Panc1 (cell line): ENCODE results near the gene RFTN1.

Experiments used
- POLR2AphosphoS5 ChIP-seq: IDR thresholded peaks from 2 replicates; pipeline ENCODE4 v1.6.1; 2012; ENCODE audit warnings: mild to moderate bottlenecking, low read depth, low read length, moderate library complexity
- TF ChIP-seq, protein P1 (sequence below): fragments of 450-650 bp; IDR thresholded peaks from 2 replicates; pipeline ENCODE4 v1.5.1; 2017; ENCODE audit warnings: mild to moderate bottlenecking

DNA sequence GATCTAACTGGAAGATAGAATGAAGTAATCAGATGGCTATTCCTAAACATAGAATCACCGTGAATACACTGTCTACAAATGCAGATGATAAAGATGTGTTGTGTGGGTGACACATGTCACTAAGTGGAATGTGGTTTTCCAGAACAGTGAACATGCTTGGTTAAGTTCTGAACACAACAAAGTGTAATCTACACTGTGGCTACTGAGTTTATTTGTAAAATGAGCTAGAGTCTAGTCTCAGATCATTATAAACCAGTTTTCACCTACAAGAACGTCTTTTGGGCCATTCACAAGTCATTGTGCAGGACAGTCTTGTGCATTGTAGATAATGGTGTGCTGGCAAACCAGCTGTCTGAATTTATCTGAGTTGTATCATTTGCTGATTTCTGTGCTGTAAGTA is 213.2 kb downstream of the RFTN1 start:
- TF ChIP-seq, protein P1, sequence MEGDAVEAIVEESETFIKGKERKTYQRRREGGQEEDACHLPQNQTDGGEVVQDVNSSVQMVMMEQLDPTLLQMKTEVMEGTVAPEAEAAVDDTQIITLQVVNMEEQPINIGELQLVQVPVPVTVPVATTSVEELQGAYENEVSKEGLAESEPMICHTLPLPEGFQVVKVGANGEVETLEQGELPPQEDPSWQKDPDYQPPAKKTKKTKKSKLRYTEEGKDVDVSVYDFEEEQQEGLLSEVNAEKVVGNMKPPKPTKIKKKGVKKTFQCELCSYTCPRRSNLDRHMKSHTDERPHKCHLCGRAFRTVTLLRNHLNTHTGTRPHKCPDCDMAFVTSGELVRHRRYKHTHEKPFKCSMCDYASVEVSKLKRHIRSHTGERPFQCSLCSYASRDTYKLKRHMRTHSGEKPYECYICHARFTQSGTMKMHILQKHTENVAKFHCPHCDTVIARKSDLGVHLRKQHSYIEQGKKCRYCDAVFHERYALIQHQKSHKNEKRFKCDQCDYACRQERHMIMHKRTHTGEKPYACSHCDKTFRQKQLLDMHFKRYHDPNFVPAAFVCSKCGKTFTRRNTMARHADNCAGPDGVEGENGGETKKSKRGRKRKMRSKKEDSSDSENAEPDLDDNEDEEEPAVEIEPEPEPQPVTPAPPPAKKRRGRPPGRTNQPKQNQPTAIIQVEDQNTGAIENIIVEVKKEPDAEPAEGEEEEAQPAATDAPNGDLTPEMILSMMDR = no peak
- no peak for TF ChIP-seq POLR2AphosphoS5
